ENCODE data around the gene ALDH1L2.

The ALDH1L2 gene

DNA sequence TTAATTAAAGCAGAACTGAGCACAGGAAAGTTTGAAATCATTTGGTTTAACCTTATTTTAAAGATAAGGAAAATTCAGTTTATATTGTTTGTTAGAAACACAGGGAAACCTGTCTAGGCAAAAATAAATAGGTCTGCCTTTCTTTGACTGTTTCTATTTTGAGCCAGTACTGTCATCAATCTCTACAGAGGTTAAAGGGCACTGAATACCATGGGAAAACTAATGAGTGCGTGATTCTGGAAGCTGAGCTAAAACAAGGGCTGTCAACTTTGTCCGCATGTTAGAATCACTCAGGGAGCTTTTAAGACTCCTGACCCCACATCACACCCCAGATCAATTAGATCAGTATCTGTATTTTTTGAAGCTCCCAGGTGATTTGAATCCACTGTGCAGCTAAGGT is 59.3 kb downstream of the ALDH1L2 start:
- no peak overlapping the region for H3K4me3 ChIP-seq (ENCODE audit: low read depth, low read length)
- TF ChIP-seq, protein P1, sequence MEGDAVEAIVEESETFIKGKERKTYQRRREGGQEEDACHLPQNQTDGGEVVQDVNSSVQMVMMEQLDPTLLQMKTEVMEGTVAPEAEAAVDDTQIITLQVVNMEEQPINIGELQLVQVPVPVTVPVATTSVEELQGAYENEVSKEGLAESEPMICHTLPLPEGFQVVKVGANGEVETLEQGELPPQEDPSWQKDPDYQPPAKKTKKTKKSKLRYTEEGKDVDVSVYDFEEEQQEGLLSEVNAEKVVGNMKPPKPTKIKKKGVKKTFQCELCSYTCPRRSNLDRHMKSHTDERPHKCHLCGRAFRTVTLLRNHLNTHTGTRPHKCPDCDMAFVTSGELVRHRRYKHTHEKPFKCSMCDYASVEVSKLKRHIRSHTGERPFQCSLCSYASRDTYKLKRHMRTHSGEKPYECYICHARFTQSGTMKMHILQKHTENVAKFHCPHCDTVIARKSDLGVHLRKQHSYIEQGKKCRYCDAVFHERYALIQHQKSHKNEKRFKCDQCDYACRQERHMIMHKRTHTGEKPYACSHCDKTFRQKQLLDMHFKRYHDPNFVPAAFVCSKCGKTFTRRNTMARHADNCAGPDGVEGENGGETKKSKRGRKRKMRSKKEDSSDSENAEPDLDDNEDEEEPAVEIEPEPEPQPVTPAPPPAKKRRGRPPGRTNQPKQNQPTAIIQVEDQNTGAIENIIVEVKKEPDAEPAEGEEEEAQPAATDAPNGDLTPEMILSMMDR (IDR thresholded peaks at IDR 0.05; ENCODE audit: borderline replicate concordance, insufficient read depth, low read depth, low read length) = no peak

DNA sequence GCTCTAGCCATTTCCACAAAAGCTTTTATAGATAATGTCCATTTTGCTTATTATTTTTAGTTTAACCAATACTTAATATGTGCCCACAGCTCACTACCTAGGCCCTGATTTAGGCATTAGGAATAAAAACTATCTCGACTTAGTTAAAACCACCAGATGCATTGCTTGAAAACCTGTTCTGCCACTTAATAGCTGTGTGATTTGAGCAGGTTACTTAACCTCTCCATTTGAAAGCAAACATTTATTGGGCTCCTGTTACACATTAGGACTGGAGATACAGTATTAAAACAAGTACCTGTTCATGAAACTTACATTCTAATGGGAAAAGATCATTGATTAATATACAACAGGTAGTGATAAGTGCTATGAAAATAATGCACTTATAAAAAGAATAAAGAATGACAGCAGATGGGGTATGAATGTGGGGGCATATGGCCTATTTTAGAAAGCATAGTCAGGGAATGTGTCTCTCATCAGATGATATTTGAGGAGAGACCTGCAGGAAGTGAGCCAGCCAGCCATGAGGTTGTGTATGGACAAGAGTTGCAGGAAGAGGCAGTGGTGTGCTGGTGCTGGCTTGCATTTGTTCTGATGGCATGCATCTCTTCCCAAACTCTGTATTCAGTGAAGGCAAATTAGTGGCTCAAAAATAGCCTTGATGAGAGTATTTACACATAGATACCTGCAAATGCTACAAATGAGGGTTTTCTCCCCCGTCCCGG is 63.9 kb downstream of the ALDH1L2 start:
- no peak overlapping the region for H3K4me3 ChIP-seq (ENCODE audit: low read depth, low read length)
- TF ChIP-seq, protein P1 (IDR thresholded peaks at IDR 0.05; ENCODE audit: borderline replicate concordance, insufficient read depth, low read depth, low read length) = no peak

DNA sequence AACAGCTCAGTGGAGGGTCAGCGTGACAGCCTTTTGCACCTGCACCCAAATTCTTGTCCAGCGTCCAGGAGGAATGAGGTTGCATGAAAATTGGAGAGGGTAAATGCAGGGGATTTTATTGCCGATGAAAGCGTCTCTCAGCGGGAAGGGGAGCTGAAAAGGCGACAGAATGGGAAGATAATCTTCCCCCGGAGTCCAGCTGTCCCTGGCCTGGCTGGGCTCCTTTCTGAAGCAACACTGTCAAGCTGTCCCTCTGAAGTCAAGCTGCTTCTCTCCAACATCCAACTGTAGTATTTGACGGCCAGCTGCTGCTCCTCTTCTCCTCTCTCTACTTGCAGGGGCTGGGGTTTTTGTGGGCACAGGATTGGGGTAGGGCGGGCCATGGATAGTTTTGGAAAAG is 65.5 kb downstream of the ALDH1L2 start:
- TF ChIP-seq, protein P1 (IDR thresholded peaks at IDR 0.05; ENCODE audit: borderline replicate concordance, insufficient read depth, low read depth, low read length) = no peak
- no peak overlapping the region for H3K4me3 ChIP-seq (ENCODE audit: low read depth, low read length)

DNA sequence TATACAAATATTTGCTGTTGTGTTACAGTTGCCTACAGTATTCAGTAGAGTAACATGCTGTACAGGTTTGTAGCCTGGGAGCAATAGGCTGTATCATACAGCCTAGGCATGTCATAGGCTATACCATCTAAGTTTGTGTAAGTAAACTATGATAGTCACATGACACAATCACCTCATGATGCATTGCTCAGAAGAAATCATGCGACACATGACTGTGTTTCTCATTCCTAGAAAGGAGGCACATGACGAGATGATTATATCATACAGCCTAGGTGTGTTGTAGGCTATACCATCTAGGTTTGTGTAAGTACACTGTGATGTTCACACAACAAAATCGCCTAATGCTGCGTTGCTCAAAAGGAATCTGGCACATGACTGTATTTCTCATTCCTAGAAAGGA is 66.2 kb downstream of the ALDH1L2 start:
- no peak overlapping the region for H3K4me3 ChIP-seq (ENCODE audit: low read depth, low read length)
- TF ChIP-seq, protein P1 (IDR thresholded peaks at IDR 0.05; ENCODE audit: borderline replicate concordance, insufficient read depth, low read depth, low read length) = no peak

DNA sequence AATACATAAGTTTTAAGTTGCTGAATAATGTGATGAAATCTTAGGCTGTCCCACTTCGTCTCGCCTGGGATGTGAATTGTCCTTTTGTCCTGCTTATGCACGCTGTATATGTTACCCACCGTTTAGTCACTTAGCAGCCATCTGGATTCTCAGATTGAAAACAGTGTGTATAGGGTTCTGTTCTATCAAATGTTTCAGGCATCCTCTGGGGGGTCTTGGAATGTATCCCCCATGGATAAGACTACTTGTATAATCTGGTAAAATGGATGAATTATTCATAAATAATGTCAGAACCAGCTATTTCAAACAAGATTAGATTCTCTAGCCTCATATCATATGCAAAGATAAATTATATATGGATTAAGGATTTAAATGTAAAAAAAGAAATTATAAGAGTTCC is 68.7 kb downstream of the ALDH1L2 start:
- TF ChIP-seq, protein P1 (IDR thresholded peaks at IDR 0.05; ENCODE audit: borderline replicate concordance, insufficient read depth, low read depth, low read length) = no peak
- H3K4me3 ChIP-seq (ENCODE audit: low read depth, low read length) = no peak overlapping the region

DNA sequence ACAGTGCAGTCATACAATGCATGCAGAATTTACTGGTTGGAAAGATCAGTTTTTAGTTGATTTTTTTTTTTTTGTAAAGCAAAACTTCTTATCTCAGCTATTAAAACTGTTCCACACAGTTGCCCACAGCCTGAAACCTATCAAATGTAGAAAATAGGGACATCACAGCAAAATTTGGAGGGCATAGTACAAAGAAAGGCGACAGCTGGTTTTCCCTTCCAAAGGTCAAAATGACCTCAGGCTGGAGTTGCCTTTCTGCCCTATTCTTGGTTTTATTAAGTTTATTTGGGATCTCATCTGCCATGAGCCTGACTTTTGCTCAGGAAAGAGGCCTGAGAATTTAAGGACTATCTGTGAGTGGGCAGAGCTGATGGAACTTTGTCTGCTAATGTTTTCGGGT is 69.7 kb downstream of the ALDH1L2 start:
- TF ChIP-seq, protein P1 (IDR thresholded peaks at IDR 0.05; ENCODE audit: borderline replicate concordance, insufficient read depth, low read depth, low read length) = no peak
- H3K4me3 ChIP-seq (ENCODE audit: low read depth, low read length) = no peak overlapping the region

DNA sequence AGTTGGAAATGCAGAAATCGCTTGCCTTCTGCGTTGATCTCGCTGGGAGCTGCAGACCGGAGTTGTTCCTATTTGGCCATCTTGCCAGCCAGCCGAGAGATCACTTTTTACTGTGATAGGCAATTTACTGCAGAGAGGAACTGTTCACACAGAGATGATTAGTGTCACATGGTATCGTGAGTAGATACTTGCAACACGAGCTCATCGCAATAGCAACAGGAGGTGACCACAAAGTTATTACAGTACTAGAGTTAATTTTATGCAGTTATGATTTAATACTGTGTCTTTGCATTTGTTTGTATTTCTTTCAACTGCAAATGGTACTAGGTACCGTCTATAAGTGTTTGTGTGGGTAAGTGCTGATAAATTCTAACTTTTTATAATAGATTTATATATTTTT is 70.4 kb downstream of the ALDH1L2 start:
- no peak overlapping the region for H3K4me3 ChIP-seq (ENCODE audit: low read depth, low read length)
- TF ChIP-seq, protein P1 (IDR thresholded peaks at IDR 0.05; ENCODE audit: borderline replicate concordance, insufficient read depth, low read depth, low read length) = no peak
